Astrocyte of the cerebellum (primary cell): ENCODE measurements around the gene PROS1.
"Not testable (repeated sequence)": the region's sequence is repeated elsewhere in the genome, so short reads cannot be mapped to it uniquely, and the experiment has no call there.

Experiments
- DNase-seq: peaks from one replicate; pipeline ENCODE4 v3.0.0-alpha.2; 2011; ENCODE audit warnings: low read depth
- H3K4me3 ChIP-seq: 2 replicates; pipeline ENCODE4 v1.5.1; 2011; ENCODE audit warnings: mild to moderate bottlenecking, low read depth, low read length, moderate library complexity
- CTCF ChIP-seq: IDR thresholded peaks from 2 replicates; pipeline ENCODE4 v1.5.1; 2012; ENCODE audit warnings: low read length, low read depth, moderate library complexity, mild to moderate bottlenecking; ENCODE audit errors: missing control alignments
- in situ Hi-C: cut with HindIII; loops from 2 replicates; pipeline ENCODE4 v1.10.0; 2017; ENCODE audit warnings: low sequenced_read_pairs

The PROS1 gene

GRCh38 chr3:93961026-93961425 is 12.7 kb downstream of the PROS1 start:
- no peak for TF ChIP-seq CTCF
- no peak for DNase-seq
- H3K4me3 ChIP-seq: no peak overlapping the region
- in situ Hi-C loops: no loop called here

DNA sequence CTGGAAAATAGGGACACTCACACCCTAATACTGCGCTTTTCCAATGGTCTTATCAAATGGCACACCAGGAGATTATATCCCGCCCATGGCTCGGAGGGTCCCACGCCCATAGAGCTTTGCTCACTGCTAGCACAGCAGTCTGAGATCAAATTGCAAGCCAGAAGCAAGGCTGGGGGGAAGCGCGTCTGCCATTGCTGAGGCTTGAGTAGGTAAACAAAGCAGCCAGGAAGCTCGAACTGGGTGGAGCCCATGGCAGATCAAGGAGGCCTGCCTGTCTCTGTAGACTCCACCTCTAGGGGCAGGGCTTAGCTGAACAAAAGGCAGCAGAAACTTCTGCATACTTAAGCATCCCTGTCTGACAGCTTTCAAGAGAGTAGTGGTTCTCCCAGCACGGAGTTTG is 23.7 kb downstream of the PROS1 start:
- in situ Hi-C loops, H3K4me3 ChIP-seq, DNase-seq: not testable (repeated sequence)

- H3K4me3 ChIP-seq, in situ Hi-C loops, DNase-seq: not testable (repeated sequence)
These were observed 36.2 kb downstream of the PROS1 start for GRCh38 chr3:93937485-93937884.

DNA sequence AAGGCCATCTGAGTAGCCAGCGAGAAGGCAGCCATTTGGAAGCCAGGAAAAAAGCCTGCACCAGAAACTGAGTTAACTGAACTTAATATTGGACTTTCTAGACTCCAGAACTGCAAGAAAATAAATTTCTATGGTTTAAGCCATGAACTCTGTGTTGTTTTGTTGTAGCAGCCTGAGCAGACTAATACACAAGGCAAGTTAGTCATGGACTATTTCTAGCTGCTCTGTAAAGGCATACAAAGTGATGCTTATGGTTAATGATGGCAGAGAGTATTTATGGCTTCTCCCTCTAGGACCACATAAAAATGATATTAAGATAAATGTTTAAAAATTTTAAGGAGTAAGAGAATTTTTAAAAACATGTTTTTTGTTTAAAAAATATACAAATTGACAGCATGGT is 37.1 kb downstream of the PROS1 start:
- no peak for DNase-seq
- no peak overlapping the region for H3K4me3 ChIP-seq
- in situ Hi-C loops: no loop called here
- no peak for TF ChIP-seq CTCF

DNA sequence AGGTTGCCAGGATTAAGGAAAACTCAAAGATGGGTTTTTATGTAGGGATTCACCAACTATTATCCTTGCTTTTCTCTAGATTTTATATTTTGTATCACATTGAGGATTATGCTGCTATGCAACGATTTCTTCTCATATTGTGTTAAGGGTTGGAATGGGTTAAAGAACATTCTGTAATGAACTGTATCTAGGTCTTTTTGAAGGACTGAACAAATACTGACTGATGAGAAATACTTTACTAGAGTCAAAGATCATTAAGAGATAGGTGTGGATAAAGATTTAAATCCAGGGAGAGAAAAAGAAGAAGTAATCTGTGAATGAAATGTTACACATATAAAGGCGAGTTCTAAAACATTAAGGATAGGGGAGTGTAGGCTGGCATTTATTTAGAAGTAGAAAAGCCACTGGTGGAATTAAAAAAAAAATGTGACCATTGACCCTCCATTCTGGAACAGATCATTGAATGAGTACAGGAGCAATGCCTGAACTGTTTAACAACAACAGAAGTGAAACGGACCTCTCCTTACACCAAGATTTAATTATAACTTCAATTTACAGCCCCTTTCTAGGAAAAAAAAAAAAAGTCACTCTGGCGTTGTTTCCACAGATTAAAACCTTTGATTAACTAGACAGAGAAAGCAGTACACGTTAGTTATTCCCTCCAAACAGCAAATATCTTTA is 39.2 kb downstream of the PROS1 start:
- no peak for TF ChIP-seq CTCF
- in situ Hi-C loops: no loop called here
- no peak overlapping the region for H3K4me3 ChIP-seq
- DNase-seq: no peak

DNA sequence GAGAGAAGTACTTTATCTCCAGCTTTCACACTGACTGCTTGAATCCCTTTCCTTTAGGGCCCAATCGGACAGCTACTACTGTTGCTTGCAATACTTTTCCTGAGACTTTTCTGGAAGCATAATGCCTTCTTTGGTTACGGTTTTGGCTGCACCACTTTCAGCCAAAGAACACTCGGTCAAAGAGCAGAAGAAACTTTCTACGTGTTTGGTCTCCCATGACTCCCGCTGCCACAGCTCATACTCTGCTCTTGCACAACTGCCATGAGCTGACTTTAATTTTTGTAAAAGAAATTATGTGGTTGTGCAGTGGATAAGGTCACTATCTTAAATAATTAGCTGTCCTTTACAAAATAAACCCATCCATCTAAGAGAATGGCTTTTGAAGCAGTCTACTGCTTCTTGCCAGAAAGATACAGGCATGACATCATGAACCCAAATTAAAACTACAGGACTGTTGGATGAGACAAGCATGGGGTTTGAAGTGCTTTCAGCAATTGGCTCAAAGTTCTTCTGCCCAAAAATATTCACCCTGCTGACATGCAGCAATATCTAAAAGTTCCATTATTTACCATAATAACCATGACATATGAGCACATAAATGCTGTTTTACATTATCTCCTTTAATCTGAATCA is 42.0 kb downstream of the PROS1 start:
- in situ Hi-C loops: no loop called here
- DNase-seq: no peak
- no peak for TF ChIP-seq CTCF
- H3K4me3 ChIP-seq: no peak overlapping the region

DNA sequence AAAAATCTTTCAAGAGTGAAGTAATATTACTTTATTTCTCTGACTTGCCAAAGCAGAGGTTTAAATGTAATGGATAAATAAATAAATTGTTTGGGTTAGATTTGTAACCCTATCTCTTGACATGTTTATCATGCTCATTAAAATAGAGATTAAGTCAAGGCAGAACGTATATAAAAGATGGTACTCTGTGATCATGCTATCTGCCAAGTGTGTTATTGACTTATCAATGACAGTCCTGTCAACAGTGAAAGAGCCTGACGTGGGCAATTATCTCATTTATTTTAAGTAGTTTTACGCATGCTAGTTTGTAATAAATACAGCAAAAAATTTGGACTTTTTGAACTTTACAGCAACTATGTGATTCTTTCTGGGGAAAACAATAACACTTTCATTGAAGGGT is 43.7 kb downstream of the PROS1 start:
- no peak for DNase-seq
- H3K4me3 ChIP-seq: no peak overlapping the region
- in situ Hi-C loops: no loop called here
- TF ChIP-seq CTCF: no peak
